MV-4-11 (cell line): ENCODE results near the gene HSD17B3.
"Not testable (repeated sequence)": the region's sequence is repeated elsewhere in the genome, so short reads cannot be mapped to it uniquely, and the experiment has no call there.

ENCODE experiments used
- DNase-seq: peaks from one replicate; lab custom pipeline; 2025; lab: John Stamatoyannopoulos, UW

Gene HSD17B3

GRCh38 chr9:96193236-96193755, 108.7 kb downstream of the HSD17B3 start:
- no peak for DNase-seq

GRCh38 chr9:96192710-96193109, 109.3 kb downstream of the HSD17B3 start:
- DNase-seq, result no peak

- DNase-seq, result no peak
These were observed 112.0 kb downstream of the HSD17B3 start for GRCh38 chr9:96189995-96190394.

GRCh38 chr9:96189581-96189980, 112.4 kb downstream of the HSD17B3 start:
- DNase-seq, result not testable (repeated sequence)

- no peak for DNase-seq
These were observed 113.4 kb downstream of the HSD17B3 start for GRCh38 chr9:96188571-96188970.

GRCh38 chr9:96187151-96187555, 114.8 kb downstream of the HSD17B3 start:
- no peak for DNase-seq

- DNase-seq, result no peak
These were observed 115.4 kb downstream of the HSD17B3 start for GRCh38 chr9:96186591-96187011.

- no peak for DNase-seq
These were observed 116.3 kb downstream of the HSD17B3 start for GRCh38 chr9:96185518-96186156.
